A549 treated with CORT108297 at 1 μM for 4 hours (cell line): ENCODE results near the gene EDN3. TPM values are rescaled to one million over a fixed set of nuclear protein-coding genes. Genes with fewer than 3 reads are reported as not detected.

Source experiments
- total RNA-seq: library from RNA; stranded (reverse); fragments of 200-300 nt; extraction: Qiagen RNA extraction; gene quantifications from 5 replicates; pipeline ENCODE4 v1.2.3, GENCODE V29; 2022

The EDN3 gene, protein sequence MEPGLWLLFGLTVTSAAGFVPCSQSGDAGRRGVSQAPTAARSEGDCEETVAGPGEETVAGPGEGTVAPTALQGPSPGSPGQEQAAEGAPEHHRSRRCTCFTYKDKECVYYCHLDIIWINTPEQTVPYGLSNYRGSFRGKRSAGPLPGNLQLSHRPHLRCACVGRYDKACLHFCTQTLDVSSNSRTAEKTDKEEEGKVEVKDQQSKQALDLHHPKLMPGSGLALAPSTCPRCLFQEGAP
- 0.52 to 0.96 TPM (median 0.72 TPM) in 5 replicates for total RNA-seq

DNA sequence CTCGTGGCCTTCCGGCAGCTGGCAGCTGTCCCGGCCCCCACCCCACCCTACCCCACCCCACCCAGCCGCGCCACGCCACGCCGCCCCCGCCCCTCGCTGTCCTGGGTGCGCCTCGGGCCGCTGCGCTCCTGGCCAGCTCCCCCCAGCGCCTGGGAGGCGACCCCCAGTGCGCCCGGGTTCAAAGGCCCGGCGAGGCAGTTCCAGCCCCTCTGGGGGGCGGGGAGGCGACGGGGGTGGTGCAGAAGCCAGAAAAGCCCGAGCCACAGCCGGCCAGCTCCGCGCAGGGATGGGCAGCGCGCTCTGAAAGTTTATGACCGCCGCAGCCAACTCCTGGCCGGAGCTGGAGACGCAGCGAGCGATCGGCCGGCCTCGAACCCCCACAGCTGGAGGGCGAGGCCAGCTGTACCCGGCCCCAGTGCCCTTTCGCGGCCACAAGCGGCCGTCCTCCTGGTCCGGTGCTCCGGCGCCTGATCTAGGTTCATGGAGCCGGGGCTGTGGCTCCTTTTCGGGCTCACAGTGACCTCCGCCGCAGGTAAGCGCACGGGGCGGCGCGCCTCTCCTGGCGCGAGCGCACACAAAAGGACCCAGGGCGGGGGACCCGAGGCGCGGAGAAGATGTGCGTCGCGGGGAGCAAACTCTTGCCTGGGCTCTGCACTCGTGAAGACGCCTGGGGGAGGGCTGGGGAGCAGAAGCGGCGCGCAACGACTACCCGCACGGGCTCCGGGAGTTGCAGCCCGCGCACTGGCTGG is at the start of gene EDN3:
Gene EDN3 (plus strand): TSS at position 279 of the 749 bp plus-strand sequence. CDS start 202 bp downstream, at position 481.

Other genes starting within 250 kb of the EDN3 start
- not detected in 5 replicates for gene ZNF831, start 136.8 kb upstream of the EDN3 start, total RNA-seq